ENCODE results near the gene MRPS9.

MRPS9 gene

GRCh38 chr2:105125428-105125827 lies 87.6 kb downstream of the MRPS9 start:
- no peaks in the 10 kb centered on the region for H3K9me3 ChIP-seq (ENCODE audit: control insufficient read depth, low read length)
- 32% methylated on average over 3 of the region's 4 CpGs for WGBS
- H3K4me1 ChIP-seq (ENCODE audit: control insufficient read depth, insufficient read depth, low read depth, low read length), result no peaks in the 10 kb centered on the region

GRCh38 chr2:105125920-105126319 lies 88.1 kb downstream of the MRPS9 start:
- H3K4me3 ChIP-seq (ENCODE audit: insufficient read depth in 1 of 2, low read depth in 1 of 2, low read length in 2 of 2), result no peak overlapping the region
- no peak overlapping the region for H2AK5ac ChIP-seq (ENCODE audit: low read length, severe bottlenecking)
- peaks cover 24 to 42% of the 10 kb centered on the region in 2 experiments for H3K27me3 ChIP-seq (ENCODE audit: control insufficient read depth in 1 of 2, insufficient read depth in 1 of 2, low read length in 2 of 2)
- no peak overlapping the region for H3K27ac ChIP-seq (ENCODE audit: low read length, poor library complexity, severe bottlenecking)
- H3K36me3 ChIP-seq (ENCODE audit: control insufficient read depth in 1 of 2, insufficient read depth in 2 of 2, low read depth in 1 of 2, low read length in 2 of 2), result no peaks in the 10 kb centered on the region
- no peak overlapping the region for H3K9ac ChIP-seq (ENCODE audit: low read length)
- no peak overlapping the region for H2BK15ac ChIP-seq (ENCODE audit: low read depth, poor library complexity, severe bottlenecking)
- H2AFZ ChIP-seq (ENCODE audit: low read depth, low read length), result no peak overlapping the region
- no peak overlapping the region for H3K4ac ChIP-seq (ENCODE audit: low read depth in 1 of 2, low read length in 2 of 2)
- H4K8ac ChIP-seq (ENCODE audit: low read length), result no peak overlapping the region
- H2BK12ac ChIP-seq (ENCODE audit: low read length in 2 of 2), result no peak overlapping the region
- no peaks in the 10 kb centered on the region for H3K79me1 ChIP-seq (replicated peaks; ENCODE audit: low read length, poor library complexity, severe bottlenecking)
- no peak overlapping the region for H2BK5ac ChIP-seq (ENCODE audit: low read depth, low read length, poor library complexity, severe bottlenecking)
- no peak for DNase-seq
- no peak overlapping the region for H3K23ac ChIP-seq (ENCODE audit: low read length in 2 of 2)
- H2BK120ac ChIP-seq (ENCODE audit: low read depth, low read length), result no peak overlapping the region
- H3K4me2 ChIP-seq (ENCODE audit: low read length, poor library complexity, severe bottlenecking), result no peak overlapping the region
- H3K9me3 ChIP-seq (ENCODE audit: control insufficient read depth, low read length), result no peaks in the 10 kb centered on the region
- no peak overlapping the region for H4K91ac ChIP-seq (ENCODE audit: low read length)
- WGBS, result 67% methylated on average over 3 of the region's 3 CpGs
- no peak overlapping the region for H3K18ac ChIP-seq (ENCODE audit: low read depth in 1 of 2, low read length in 2 of 2)
- no peaks in the 10 kb centered on the region for H3K4me1 ChIP-seq (ENCODE audit: control insufficient read depth, insufficient read depth, low read depth, low read length)
- H3K14ac ChIP-seq (ENCODE audit: low read length in 2 of 2), result no peak overlapping the region

More at GRCh38 chr2:105125428-105125827, 87.6 kb downstream of the MRPS9 start:
- Histone ChIP-seq H3K36me3 (ENCODE audit: control insufficient read depth in 1 of 2, insufficient read depth in 2 of 2, low read depth in 1 of 2, low read length in 2 of 2) (no peaks in the 10 kb centered on the region), H2BK5ac (ENCODE audit: low read depth, low read length, poor library complexity, severe bottlenecking) (no peak overlapping the region), H3K27me3 (ENCODE audit: control insufficient read depth in 1 of 2, insufficient read depth in 1 of 2, low read length in 2 of 2) (peaks cover 22 to 42% of the 10 kb centered on the region in 2 experiments), H2BK120ac (ENCODE audit: low read depth, low read length) (no peak overlapping the region), H4K91ac (ENCODE audit: low read length) (no peak overlapping the region), H3K27ac (ENCODE audit: low read length, poor library complexity, severe bottlenecking) (no peak overlapping the region), H4K8ac (ENCODE audit: low read length) (no peak overlapping the region), H2BK15ac (ENCODE audit: low read depth, poor library complexity, severe bottlenecking) (no peak overlapping the region), H3K9ac (ENCODE audit: low read length) (no peak overlapping the region), H3K4me2 (ENCODE audit: low read length, poor library complexity, severe bottlenecking) (no peak overlapping the region), H2AFZ (ENCODE audit: low read depth, low read length) (no peak overlapping the region), H3K23ac (ENCODE audit: low read length in 2 of 2) (no peak overlapping the region), H3K18ac (ENCODE audit: low read depth in 1 of 2, low read length in 2 of 2) (no peak overlapping the region), H3K14ac (ENCODE audit: low read length in 2 of 2) (no peak overlapping the region), H2BK12ac (ENCODE audit: low read length in 2 of 2) (no peak overlapping the region), H2AK5ac (ENCODE audit: low read length, severe bottlenecking) (no peak overlapping the region), H3K4ac (ENCODE audit: low read depth in 1 of 2, low read length in 2 of 2) (no peak overlapping the region), H3K79me1 (replicated peaks; ENCODE audit: low read length, poor library complexity, severe bottlenecking) (no peaks in the 10 kb centered on the region), H3K4me3 (ENCODE audit: insufficient read depth in 1 of 2, low read depth in 1 of 2, low read length in 2 of 2) (no peak overlapping the region)
- DNase-seq, result no peak

GRCh38 chr2:105126336-105126735 lies 88.5 kb downstream of the MRPS9 start:
- Histone ChIP-seq H3K79me1 (replicated peaks; ENCODE audit: low read length, poor library complexity, severe bottlenecking) (no peaks in the 10 kb centered on the region), H2BK15ac (ENCODE audit: low read depth, poor library complexity, severe bottlenecking) (no peak overlapping the region), H3K4me3 (ENCODE audit: insufficient read depth in 1 of 2, low read depth in 1 of 2, low read length in 2 of 2) (no peak overlapping the region), H2AFZ (ENCODE audit: low read depth, low read length) (no peak overlapping the region), H3K4ac (ENCODE audit: low read depth in 1 of 2, low read length in 2 of 2) (no peak overlapping the region), H2AK5ac (ENCODE audit: low read length, severe bottlenecking) (no peak overlapping the region), H4K8ac (ENCODE audit: low read length) (no peak overlapping the region), H2BK120ac (ENCODE audit: low read depth, low read length) (no peak overlapping the region), H3K27ac (ENCODE audit: low read length, poor library complexity, severe bottlenecking) (no peak overlapping the region), H3K4me2 (ENCODE audit: low read length, poor library complexity, severe bottlenecking) (no peak overlapping the region), H4K91ac (ENCODE audit: low read length) (no peak overlapping the region), H3K9ac (ENCODE audit: low read length) (no peak overlapping the region), H2BK12ac (ENCODE audit: low read length in 2 of 2) (no peak overlapping the region), H2BK5ac (ENCODE audit: low read depth, low read length, poor library complexity, severe bottlenecking) (no peak overlapping the region), H3K9me3 (ENCODE audit: control insufficient read depth, low read length) (no peaks in the 10 kb centered on the region), H3K4me1 (ENCODE audit: control insufficient read depth, insufficient read depth, low read depth, low read length) (no peaks in the 10 kb centered on the region), H3K14ac (ENCODE audit: low read length in 2 of 2) (no peak overlapping the region), H3K27me3 (ENCODE audit: control insufficient read depth in 1 of 2, insufficient read depth in 1 of 2, low read length in 2 of 2) (peaks cover 28 to 42% of the 10 kb centered on the region in 2 experiments), H3K36me3 (ENCODE audit: control insufficient read depth in 1 of 2, insufficient read depth in 2 of 2, low read depth in 1 of 2, low read length in 2 of 2) (no peaks in the 10 kb centered on the region), H3K18ac (ENCODE audit: low read depth in 1 of 2, low read length in 2 of 2) (no peak overlapping the region), H3K23ac (ENCODE audit: low read length in 2 of 2) (no peak overlapping the region)
- no peak for DNase-seq
- WGBS, result 94% methylated on average over 5 of the region's 5 CpGs

- Histone ChIP-seq H2AFZ (ENCODE audit: low read depth, low read length) (no peak overlapping the region), H4K91ac (ENCODE audit: low read length) (no peak overlapping the region), H3K4ac (ENCODE audit: low read depth in 1 of 2, low read length in 2 of 2) (no peak overlapping the region), H2AK5ac (ENCODE audit: low read length, severe bottlenecking) (no peak overlapping the region), H2BK120ac (ENCODE audit: low read depth, low read length) (no peak overlapping the region), H3K27me3 (ENCODE audit: control insufficient read depth in 1 of 2, insufficient read depth in 1 of 2, low read length in 2 of 2) (peaks cover 28 to 42% of the 10 kb centered on the region in 2 experiments), H3K4me2 (ENCODE audit: low read length, poor library complexity, severe bottlenecking) (no peak overlapping the region), H2BK12ac (ENCODE audit: low read length in 2 of 2) (no peak overlapping the region), H3K9ac (ENCODE audit: low read length) (no peak overlapping the region), H3K79me1 (replicated peaks; ENCODE audit: low read length, poor library complexity, severe bottlenecking) (no peaks in the 10 kb centered on the region), H3K23ac (ENCODE audit: low read length in 2 of 2) (no peak overlapping the region), H3K14ac (ENCODE audit: low read length in 2 of 2) (no peak overlapping the region), H3K27ac (ENCODE audit: low read length, poor library complexity, severe bottlenecking) (no peak overlapping the region), H3K4me1 (ENCODE audit: control insufficient read depth, insufficient read depth, low read depth, low read length) (no peaks in the 10 kb centered on the region), H3K36me3 (ENCODE audit: control insufficient read depth in 1 of 2, insufficient read depth in 2 of 2, low read depth in 1 of 2, low read length in 2 of 2) (no peaks in the 10 kb centered on the region), H2BK15ac (ENCODE audit: low read depth, poor library complexity, severe bottlenecking) (no peak overlapping the region), H3K9me3 (ENCODE audit: control insufficient read depth, low read length) (no peaks in the 10 kb centered on the region), H4K8ac (ENCODE audit: low read length) (no peak overlapping the region), H3K4me3 (ENCODE audit: insufficient read depth in 1 of 2, low read depth in 1 of 2, low read length in 2 of 2) (no peak overlapping the region), H2BK5ac (ENCODE audit: low read depth, low read length, poor library complexity, severe bottlenecking) (no peak overlapping the region), H3K18ac (ENCODE audit: low read depth in 1 of 2, low read length in 2 of 2) (no peak overlapping the region)
- WGBS, result 88% methylated on average over 15 of the region's 15 CpGs
- DNase-seq, result no peak
These were observed 89.5 kb downstream of the MRPS9 start for GRCh38 chr2:105127289-105127915.
